Suprapubic skin (tissue), 4 donors: Measurements from ENCODE around the gene TFAP2C. TPM values are rescaled to one million over a fixed set of nuclear protein-coding genes. Genes with fewer than 3 reads are reported as not detected.

Experiments
- DNase-seq, 2 donors: peaks; one replicate each; pipeline ENCODE4 v3.0.0-alpha.2; 2019; ENCODE audit warnings: low spot score in 2 of 2
- H3K27ac ChIP-seq: fragments of 200-600 bp; sonication (generic); one replicate; pipeline ENCODE4 v1.5.1; 2019
- H3K27me3 ChIP-seq: fragments of 200-600 bp; sonication (generic); one replicate; pipeline ENCODE4 v1.5.1; 2019
- H3K36me3 ChIP-seq: fragments of 200-600 bp; sonication (generic); one replicate; pipeline ENCODE4 v1.5.1; 2019
- H3K4me1 ChIP-seq: fragments of 200-600 bp; sonication (generic); one replicate; pipeline ENCODE4 v1.5.1; 2019
- H3K4me3 ChIP-seq: fragments of 200-600 bp; sonication (generic); one replicate; pipeline ENCODE4 v1.5.1; 2019; ENCODE audit warnings: mild to moderate bottlenecking
- H3K9me3 ChIP-seq: fragments of 200-600 bp; sonication (generic); one replicate; pipeline ENCODE4 v1.5.1; 2019
- EP300 ChIP-seq: sonication (generic); formaldehyde crosslinking; IDR thresholded peaks from one replicate; pipeline ENCODE4 v1.6.1; 2017; ENCODE audit warnings: antibody characterized with exemption
- POLR2A ChIP-seq, 2 donors: fragments of 450-650 bp; IDR thresholded peaks; one replicate each; pipeline ENCODE4 v1.6.1; 2017; ENCODE audit warnings: antibody characterized with exemption in 2 of 2, mild to moderate bottlenecking in 2 of 2, moderate library complexity in 2 of 2
- POLR2AphosphoS5 ChIP-seq, 3 donors: sonication (generic); formaldehyde crosslinking; IDR thresholded peaks; one replicate each; pipeline ENCODE4 v1.6.1; 2017; ENCODE audit warnings: antibody characterized with exemption in 3 of 3
- WGBS: methylation state at CpG from one replicate; pipeline ENCODE4 v1.1.5; 2018; 5-methylcytosine and 5-hydroxymethylcytosine counted together
- total RNA-seq, 4 donors: library from RNA; depleted of rRNA; stranded (reverse); fragments of >200 nt; gene quantifications; one replicate each; pipeline ENCODE4 v1.1.0, GENCODE V29; 2016
- TF ChIP-seq, protein P1 (sequence below), 2 donors: fragments of 200-600 bp in 1 of 2; fragments of 450-650 bp in 1 of 2; sonication (generic) in 1 of 2; IDR thresholded peaks; one replicate each; pipeline ENCODE4 v1.5.1; 2016 to 2019; ENCODE audit warnings: antibody characterized with exemption in 2 of 2, mild to moderate bottlenecking in 1 of 2, moderate library complexity in 1 of 2

Gene TFAP2C
- total RNA-seq, 4 donors from 2014 or later = 79.0 to 100 (median 88.6) TPM

DNA sequence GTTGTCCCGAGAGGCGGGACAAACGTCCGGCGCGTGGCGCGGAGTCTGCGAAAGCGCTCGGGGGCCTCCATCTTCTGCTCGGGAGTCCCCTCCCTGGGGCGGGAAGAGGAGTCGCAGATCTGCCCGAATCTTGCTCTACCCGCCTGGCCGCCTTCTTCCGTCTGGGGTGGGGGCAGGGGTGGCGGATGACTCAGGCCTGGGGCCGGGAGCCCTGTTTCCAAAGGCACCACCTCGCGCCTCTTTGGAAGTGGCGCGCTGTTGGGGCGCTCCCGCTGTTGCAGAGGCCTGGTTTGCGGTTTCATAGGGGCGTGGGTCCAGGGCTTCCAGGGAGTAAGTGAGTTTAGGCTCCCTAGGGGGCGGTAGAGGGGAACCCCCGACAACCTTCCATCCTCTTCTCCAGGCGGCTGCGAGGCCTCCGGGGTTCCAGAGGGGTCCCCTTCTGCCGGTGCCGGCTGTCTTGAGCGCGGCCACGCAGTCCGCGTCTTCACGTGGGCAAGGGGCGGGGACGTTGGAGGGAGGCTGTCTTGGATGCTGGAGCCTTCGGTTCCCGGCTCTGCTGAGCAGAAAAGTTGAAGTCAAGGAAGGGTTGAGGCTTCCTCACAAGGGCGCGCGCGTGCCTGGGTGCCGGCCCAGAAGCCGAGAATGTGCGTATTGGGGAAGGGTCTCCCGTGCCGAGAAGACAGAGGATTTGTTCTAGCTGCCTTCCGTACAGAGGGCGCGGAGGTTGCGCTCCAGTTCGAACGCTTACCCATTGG is 2.6 kb upstream of the TFAP2C start:
- peaks cover 71% of the 10 kb centered on the region for H3K27me3 ChIP-seq
- DNase-seq = peak in 1 of 2 donors; percentile 80
- TF ChIP-seq, protein P1, sequence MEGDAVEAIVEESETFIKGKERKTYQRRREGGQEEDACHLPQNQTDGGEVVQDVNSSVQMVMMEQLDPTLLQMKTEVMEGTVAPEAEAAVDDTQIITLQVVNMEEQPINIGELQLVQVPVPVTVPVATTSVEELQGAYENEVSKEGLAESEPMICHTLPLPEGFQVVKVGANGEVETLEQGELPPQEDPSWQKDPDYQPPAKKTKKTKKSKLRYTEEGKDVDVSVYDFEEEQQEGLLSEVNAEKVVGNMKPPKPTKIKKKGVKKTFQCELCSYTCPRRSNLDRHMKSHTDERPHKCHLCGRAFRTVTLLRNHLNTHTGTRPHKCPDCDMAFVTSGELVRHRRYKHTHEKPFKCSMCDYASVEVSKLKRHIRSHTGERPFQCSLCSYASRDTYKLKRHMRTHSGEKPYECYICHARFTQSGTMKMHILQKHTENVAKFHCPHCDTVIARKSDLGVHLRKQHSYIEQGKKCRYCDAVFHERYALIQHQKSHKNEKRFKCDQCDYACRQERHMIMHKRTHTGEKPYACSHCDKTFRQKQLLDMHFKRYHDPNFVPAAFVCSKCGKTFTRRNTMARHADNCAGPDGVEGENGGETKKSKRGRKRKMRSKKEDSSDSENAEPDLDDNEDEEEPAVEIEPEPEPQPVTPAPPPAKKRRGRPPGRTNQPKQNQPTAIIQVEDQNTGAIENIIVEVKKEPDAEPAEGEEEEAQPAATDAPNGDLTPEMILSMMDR (IDR thresholded peaks at IDR 0.05) = peak in 1 of 2 donors; percentile 32
- TF ChIP-seq EP300 (no peak), POLR2A (IDR thresholded peaks at IDR 0.05) (no peak), POLR2AphosphoS5 (IDR thresholded peaks at IDR 0.05) (peak in 1 of 3 donors; percentile 31)
- no peaks in the 10 kb centered on the region for H3K9me3 ChIP-seq
- no peaks in the 10 kb centered on the region for H3K36me3 ChIP-seq
- peaks cover 67% of the 10 kb centered on the region for H3K4me1 ChIP-seq
- H3K27ac ChIP-seq = no peak overlapping the region
- H3K4me3 ChIP-seq = peak overlapping the region; percentile 30
- 0% methylated on average over 2 of the region's 60 CpGs for WGBS

- Histone ChIP-seq H3K4me1 (peaks cover 64% of the 10 kb centered on the region), H3K27ac (no peak overlapping the region), H3K4me3 (peak overlapping the region; percentile 88), H3K9me3 (no peaks in the 10 kb centered on the region), H3K27me3 (peaks cover 72% of the 10 kb centered on the region), H3K36me3 (no peaks in the 10 kb centered on the region)
- DNase-seq = peak in 1 of 2 donors; percentile 66
- 40% methylated on average over 31 of the region's 45 CpGs for WGBS
- TF ChIP-seq POLR2AphosphoS5 (IDR thresholded peaks at IDR 0.05) = no peak
- no peak for TF ChIP-seq POLR2A (IDR thresholded peaks at IDR 0.05)
- no peak for TF ChIP-seq EP300
- TF ChIP-seq, protein P1 (IDR thresholded peaks at IDR 0.05) = no peak
These were observed 1.7 kb upstream of the TFAP2C start for GRCh38 chr20:56627122-56628014.

GRCh38 chr20:56628015-56628872 is 862 bp upstream of the TFAP2C start:
- Histone ChIP-seq H3K27ac (peak overlapping the region; percentile 95), H3K4me1 (peaks cover 69% of the 10 kb centered on the region)

DNA sequence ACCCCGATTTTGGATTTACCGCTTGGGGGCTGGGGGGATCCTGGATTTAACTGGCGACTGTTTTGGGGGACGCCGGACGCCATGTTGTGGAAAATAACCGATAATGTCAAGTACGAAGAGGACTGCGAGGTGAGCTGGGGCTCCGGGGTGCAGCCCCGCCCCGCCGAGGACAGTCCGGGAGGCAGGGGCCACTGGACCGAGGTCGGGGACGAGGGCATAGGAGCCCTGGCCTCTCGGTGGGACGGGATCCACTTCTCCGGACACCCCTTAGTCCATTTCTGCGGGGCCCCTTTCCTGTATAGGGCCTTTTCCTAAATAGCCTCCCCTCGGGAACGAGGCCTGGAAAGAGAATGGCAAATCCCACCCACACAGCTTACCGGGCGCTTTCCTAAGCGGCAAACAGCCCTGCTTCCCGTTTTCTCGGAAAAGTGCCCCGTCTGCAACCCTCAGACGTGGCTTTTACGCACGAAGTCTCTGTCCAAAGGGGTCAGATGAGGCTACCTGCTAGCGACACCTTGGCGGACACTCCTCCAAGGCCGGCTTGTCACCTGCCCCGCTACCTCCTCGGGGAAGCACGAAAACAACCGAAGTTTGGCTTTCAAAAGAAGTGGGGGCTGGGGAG is 469 bp downstream of the TFAP2C start:
- WGBS = under 1% methylated on average over 22 of the region's 39 CpGs
- Histone ChIP-seq H3K27ac (peak overlapping the region; percentile 95), H3K9me3 (no peaks in the 10 kb centered on the region), H3K27me3 (peaks cover 69% of the 10 kb centered on the region), H3K4me3 (peak overlapping the region; percentile 88), H3K36me3 (no peaks in the 10 kb centered on the region), H3K4me1 (peaks cover 69% of the 10 kb centered on the region)
- DNase-seq = peak in 1 of 2 donors; percentile 68
- no peak for TF ChIP-seq EP300
- no peak for TF ChIP-seq POLR2AphosphoS5 (IDR thresholded peaks at IDR 0.05)
- TF ChIP-seq, protein P1 (IDR thresholded peaks at IDR 0.05) = no peak
- no peak for TF ChIP-seq POLR2A (IDR thresholded peaks at IDR 0.05)

More at GRCh38 chr20:56628015-56628872, 862 bp upstream of the TFAP2C start:
- TF ChIP-seq EP300 = no peak
- no peak for TF ChIP-seq POLR2A (IDR thresholded peaks at IDR 0.05)
- TF ChIP-seq, protein P1 (IDR thresholded peaks at IDR 0.05) = no peak
- TF ChIP-seq POLR2AphosphoS5 (IDR thresholded peaks at IDR 0.05) = no peak
- Histone ChIP-seq H3K36me3 (no peaks in the 10 kb centered on the region), H3K4me3 (peak overlapping the region; percentile 88), H3K27me3 (peaks cover 72% of the 10 kb centered on the region), H3K9me3 (no peaks in the 10 kb centered on the region)
- WGBS = 15% methylated on average over 29 of the region's 48 CpGs
- peak in 1 of 2 donors; percentile 68 for DNase-seq
